SU-DHL-6 (cell line): ENCODE results near the gene NUDT16.

Experiments
- CTCF ChIP-seq: fragments of 200-600 bp; sonication (generic); IDR thresholded peaks from one replicate; pipeline ENCODE4 v1.5.1; 2017; ENCODE audit warnings: antibody characterized with exemption, mild to moderate bottlenecking, low read length, moderate library complexity; ENCODE audit not compliant: insufficient read depth, poor library complexity, severe bottlenecking
- EZH2phosphoT487 ChIP-seq: fragments of 200-600 bp; sonication (generic), shearing (Covaris generic); conservative IDR thresholded peaks from 2 replicates; pipeline ENCODE4 v1.6.1; 2018; ENCODE audit warnings: mild to moderate bottlenecking, antibody characterized with exemption, low read length, moderate library complexity, mixed read lengths

- TF ChIP-seq CTCF, result no peak
- TF ChIP-seq EZH2phosphoT487, result no peak
Measured at GRCh38 chr3:131349946-131350347, 31.6 kb upstream of the NUDT16 start.
